ENCODE results near the gene PCBP3.

The PCBP3 gene

GRCh38 chr21:45988366-45989347 is 345.1 kb downstream of the PCBP3 start:
- DNase-seq = no peak

- no peak for DNase-seq
Observed at GRCh38 chr21:45989355-45990048, 346.0 kb downstream of the PCBP3 start.

GRCh38 chr21:45990049-45990711 is 346.7 kb downstream of the PCBP3 start:
- no peak for DNase-seq

DNA sequence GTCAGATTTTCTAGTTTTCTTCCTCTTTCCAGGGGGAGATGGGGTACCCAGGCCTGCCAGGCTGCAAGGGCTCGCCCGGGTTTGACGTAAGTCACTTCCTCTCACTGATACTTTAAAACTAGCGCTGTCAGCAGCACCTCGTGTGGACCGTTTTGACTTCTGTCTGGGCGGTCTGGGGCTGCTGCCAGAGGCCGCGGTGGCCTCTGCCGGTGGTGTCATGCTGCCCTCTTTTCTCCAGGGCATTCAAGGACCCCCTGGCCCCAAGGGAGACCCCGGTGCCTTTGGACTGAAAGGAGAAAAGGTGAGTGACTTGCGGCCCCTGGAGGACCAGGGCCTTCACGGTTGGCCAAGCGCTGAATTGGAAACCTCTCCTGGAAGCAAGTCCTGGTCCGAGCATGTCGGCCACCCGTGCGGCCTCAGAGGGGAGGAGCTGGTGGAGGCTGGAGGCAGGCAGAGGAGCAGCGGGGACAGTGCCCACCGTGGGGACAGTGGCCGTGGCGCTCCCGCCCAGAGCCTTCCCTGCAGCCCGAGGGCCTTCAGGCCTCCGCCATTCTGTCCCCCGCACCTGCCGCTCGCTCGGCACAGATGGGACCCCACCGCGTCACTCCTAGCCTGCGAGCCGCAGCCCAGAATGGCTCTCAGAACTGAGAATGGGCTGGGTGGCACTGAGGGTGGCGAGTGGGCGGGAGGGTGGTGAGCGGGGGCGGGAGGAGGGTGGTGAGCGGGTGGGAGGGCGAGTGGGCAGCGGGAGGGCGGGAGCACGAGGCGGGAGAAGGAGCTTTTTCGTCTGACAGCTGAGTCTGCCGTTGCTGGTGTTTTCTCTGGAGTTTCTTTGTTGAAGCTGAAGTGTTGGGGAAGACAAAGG is 347.4 kb downstream of the PCBP3 start:
- DNase-seq = no peak

DNA sequence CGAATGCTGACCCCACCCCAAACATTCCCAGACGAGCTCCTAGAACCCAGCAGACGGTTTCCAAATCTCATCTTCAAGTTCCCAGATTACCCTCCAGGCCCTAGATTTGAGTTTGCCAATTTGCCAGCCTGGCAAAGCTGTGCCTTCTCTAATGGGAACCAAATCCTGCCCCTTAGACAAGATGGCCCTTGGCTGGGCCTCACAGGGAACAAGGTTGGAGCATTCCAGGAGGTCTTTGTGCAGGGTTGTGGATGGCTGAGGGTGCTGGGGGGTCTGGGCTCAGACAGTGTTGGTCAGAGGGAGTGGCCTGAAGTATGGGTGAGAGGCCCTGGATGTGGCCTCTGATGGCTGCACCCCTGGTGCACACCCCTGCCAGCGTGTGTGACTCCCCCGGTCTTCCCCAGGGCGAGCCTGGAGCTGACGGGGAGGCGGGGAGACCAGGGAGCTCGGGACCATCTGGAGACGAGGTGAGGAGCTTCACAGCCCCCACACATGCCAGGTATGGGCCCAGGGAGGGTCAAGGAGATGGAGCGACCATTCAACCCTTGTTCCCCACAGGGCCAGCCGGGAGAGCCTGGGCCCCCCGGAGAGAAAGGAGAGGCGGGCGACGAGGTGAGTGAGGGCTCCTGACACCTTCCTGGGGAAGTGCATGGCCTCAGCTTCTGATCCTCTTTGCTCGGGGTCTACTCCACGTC is 348.2 kb downstream of the PCBP3 start:
- no peak for DNase-seq

Data from activated CD4-positive, CD25-positive, alpha-beta regulatory T cell treated with anti-CD3 and anti-CD28 coated beads, Interleukin-2, amount 50 U/mL, for 72 hours (primary cell).